Measurements from ENCODE around the gene PRG2. TPM values are rescaled to one million over a fixed set of nuclear protein-coding genes. Genes with fewer than 3 reads are reported as not detected.
A peak's percentile ranks its signal among the peaks of the same experiment; 100 is the strongest.

The PRG2 gene
- polyA plus RNA-seq, 3 donors, result 1.1 TPM; not detected in 2

DNA sequence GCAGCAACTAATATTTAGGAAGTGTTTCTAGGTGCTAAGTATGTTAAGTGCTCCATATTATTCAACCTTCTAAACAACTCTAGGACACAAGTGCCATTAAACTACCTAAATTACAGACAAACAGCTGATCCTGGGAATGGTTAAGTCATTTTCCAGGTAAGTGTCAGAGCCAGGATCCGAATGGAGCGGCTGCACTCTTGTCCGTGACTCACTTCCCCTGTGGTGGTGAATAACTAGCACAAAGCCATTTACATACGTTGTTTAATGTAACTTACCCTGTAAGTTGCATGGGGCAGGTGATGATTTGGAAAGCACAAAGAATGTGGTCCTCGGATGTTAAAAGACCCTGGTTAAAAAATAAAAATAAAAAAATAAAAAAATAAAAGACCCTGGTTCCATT lies 8.8 kb upstream of the PRG2 start:
- WGBS (ENCODE audit: insufficient coverage), result no CpG with 5 or more reads among the region's 5 CpGs
- no peaks in the 10 kb centered on the region for H3K36me3 Mint-ChIP-seq
- TF ChIP-seq CTCF (IDR thresholded peaks at IDR 0.05), result no peak
- Histone ChIP-seq H4K20me1 (ENCODE audit: insufficient read depth, low read length) (no peaks in the 10 kb centered on the region), H2AFZ (ENCODE audit: insufficient read depth, low read depth, low read length, poor library complexity, severe bottlenecking) (no peak overlapping the region), H3K9me3 (replicated peaks in 1 of 2; ENCODE audit: control insufficient read depth in 1 of 2, insufficient read depth in 1 of 2, low read length in 2 of 2) (peaks cover 0 to 9% of the 10 kb centered on the region in 2 donors), H3K4me1 (ENCODE audit: control insufficient read depth in 1 of 2, insufficient read depth in 2 of 2, low read length in 2 of 2) (peaks cover 14 to 15% of the 10 kb centered on the region in 2 donors), H3K27me3 (ENCODE audit: control insufficient read depth in 2 of 2, insufficient read depth in 2 of 2, low read length in 2 of 2) (no peaks in the 10 kb centered on the region), H3K9ac (ENCODE audit: insufficient read depth, low read length, poor library complexity, severe bottlenecking) (no peak overlapping the region), H3K4me3 (replicated peaks in 1 of 3; ENCODE audit: low read depth in 2 of 3, low read length in 3 of 3) (no peak overlapping the region), H3K27ac (ENCODE audit: low read depth in 1 of 2, low read length in 2 of 2) (no peak overlapping the region), H3K4me2 (replicated peaks; ENCODE audit: extremely low read depth, low read length, poor library complexity, severe bottlenecking) (no peak overlapping the region), H3K79me2 (ENCODE audit: insufficient read depth, low read length) (no peaks in the 10 kb centered on the region), H3K36me3 (replicated peaks in 1 of 2; ENCODE audit: control insufficient read depth in 1 of 2, insufficient read depth in 2 of 2, low read length in 2 of 2) (no peaks in the 10 kb centered on the region)
- peaks cover 4% of the 10 kb centered on the region for H3K4me1 Mint-ChIP-seq
- DNase-seq, result peak in 1 of 3 donors; percentile 22
- H3K9me3 Mint-ChIP-seq, result peaks cover 4 to 14% (median 9%) of the 10 kb centered on the region in 7 donors
- no peak overlapping the region for H3K4me3 Mint-ChIP-seq
- no peak overlapping the region for H3K27ac Mint-ChIP-seq
- H3K27me3 Mint-ChIP-seq (ENCODE audit: low read depth in 3 of 3), result no peaks in the 10 kb centered on the region
- intact Hi-C loops (cut with micrococcal nuclease), result no loop called here

GRCh38 chr11:57397394-57397990 lies 7.0 kb upstream of the PRG2 start:
- H3K4me3 ChIP-seq (replicated peaks in 1 of 3; ENCODE audit: low read depth in 2 of 3, low read length in 3 of 3), result no peak overlapping the region
- H3K27ac Mint-ChIP-seq, result no peak overlapping the region
- no peak overlapping the region for H2AFZ ChIP-seq (ENCODE audit: insufficient read depth, low read depth, low read length, poor library complexity, severe bottlenecking)
- H3K9ac ChIP-seq (ENCODE audit: insufficient read depth, low read length, poor library complexity, severe bottlenecking), result no peak overlapping the region
- H3K9me3 Mint-ChIP-seq, result peaks cover 0 to under 1% (median 0%) of the 10 kb centered on the region in 7 donors
- 11% methylated on average over 4 of the region's 4 CpGs for WGBS (ENCODE audit: insufficient coverage)
- peaks cover 14 to 15% of the 10 kb centered on the region in 2 donors for H3K4me1 ChIP-seq (ENCODE audit: control insufficient read depth in 1 of 2, insufficient read depth in 2 of 2, low read length in 2 of 2)
- no peaks in the 10 kb centered on the region for H3K36me3 Mint-ChIP-seq
- H3K79me2 ChIP-seq (ENCODE audit: insufficient read depth, low read length), result no peaks in the 10 kb centered on the region
- no peaks in the 10 kb centered on the region for H3K27me3 Mint-ChIP-seq (ENCODE audit: low read depth in 3 of 3)
- no peaks in the 10 kb centered on the region for H3K36me3 ChIP-seq (replicated peaks in 1 of 2; ENCODE audit: control insufficient read depth in 1 of 2, insufficient read depth in 2 of 2, low read length in 2 of 2)
- H3K4me2 ChIP-seq (replicated peaks; ENCODE audit: extremely low read depth, low read length, poor library complexity, severe bottlenecking), result no peak overlapping the region
- DNase-seq, result no peak
- H4K20me1 ChIP-seq (ENCODE audit: insufficient read depth, low read length), result no peaks in the 10 kb centered on the region
- peaks cover 2% of the 10 kb centered on the region for H3K4me1 Mint-ChIP-seq
- intact Hi-C loops (cut with micrococcal nuclease), result no loop called here
- H3K27ac ChIP-seq (ENCODE audit: low read depth in 1 of 2, low read length in 2 of 2), result no peak overlapping the region
- no peaks in the 10 kb centered on the region for H3K27me3 ChIP-seq (ENCODE audit: control insufficient read depth in 2 of 2, insufficient read depth in 2 of 2, low read length in 2 of 2)
- no peaks in the 10 kb centered on the region for H3K9me3 ChIP-seq (replicated peaks in 1 of 2; ENCODE audit: control insufficient read depth in 1 of 2, insufficient read depth in 1 of 2, low read length in 2 of 2)
- TF ChIP-seq CTCF (IDR thresholded peaks at IDR 0.05), result no peak
- no peak overlapping the region for H3K4me3 Mint-ChIP-seq
